Measurements from ENCODE around the gene BLOC1S4.
A peak's percentile ranks its signal among the peaks of the same experiment; 100 is the strongest.
"Not testable (repeated sequence)": the region's sequence is repeated elsewhere in the genome, so short reads cannot be mapped to it uniquely, and the experiment has no call there.

Gene BLOC1S4

GRCh38 chr4:6716018-6716911, at the start of gene BLOC1S4:
BLOC1S4 (plus strand) TSS chr4:6716174; CDS start chr4:6716210, 36 bp downstream.
- DNase-seq (ENCODE audit: low read depth in 2 of 2): peak; percentile 81 to 83

- no peak for DNase-seq (ENCODE audit: low read depth in 2 of 2)
Measured at GRCh38 chr4:6668391-6668790, 47.6 kb upstream of the BLOC1S4 start.

- no peak for DNase-seq (ENCODE audit: low read depth in 2 of 2)
Measured at GRCh38 chr4:6671648-6672047, 44.3 kb upstream of the BLOC1S4 start.

- no peak for DNase-seq (ENCODE audit: low read depth in 2 of 2)
Measured at GRCh38 chr4:6672131-6672530, 43.8 kb upstream of the BLOC1S4 start.

GRCh38 chr4:6672541-6673190, 43.3 kb upstream of the BLOC1S4 start:
- DNase-seq (ENCODE audit: low read depth in 2 of 2): not testable (repeated sequence)

- DNase-seq (ENCODE audit: low read depth in 2 of 2): peak in 1 of 2 donors; percentile 61
Measured at GRCh38 chr4:6673191-6673659, 42.7 kb upstream of the BLOC1S4 start.

- peak; percentile 91 to 94 for DNase-seq (ENCODE audit: low read depth in 2 of 2)
Measured at GRCh38 chr4:6673660-6674499, 42.1 kb upstream of the BLOC1S4 start.

GRCh38 chr4:6674500-6675149, 41.3 kb upstream of the BLOC1S4 start:
- DNase-seq (ENCODE audit: low read depth in 2 of 2): no peak

- DNase-seq (ENCODE audit: low read depth in 2 of 2): no peak
Measured at GRCh38 chr4:6676722-6677558, 39.0 kb upstream of the BLOC1S4 start.

- no peak for DNase-seq (ENCODE audit: low read depth in 2 of 2)
Measured at GRCh38 chr4:6680372-6681034, 35.5 kb upstream of the BLOC1S4 start.

- no peak for DNase-seq (ENCODE audit: low read depth in 2 of 2)
Measured at GRCh38 chr4:6681191-6681590, 34.8 kb upstream of the BLOC1S4 start.

GRCh38 chr4:6682862-6683590, 32.9 kb upstream of the BLOC1S4 start:
- DNase-seq (ENCODE audit: low read depth in 2 of 2): no peak

- DNase-seq (ENCODE audit: low read depth in 2 of 2): no peak
Measured at GRCh38 chr4:6684656-6685055, 31.3 kb upstream of the BLOC1S4 start.

- no peak for DNase-seq (ENCODE audit: low read depth in 2 of 2)
Measured at GRCh38 chr4:6686104-6686787, 29.7 kb upstream of the BLOC1S4 start.

- no peak for DNase-seq (ENCODE audit: low read depth in 2 of 2)
Measured at GRCh38 chr4:6687947-6688878, 27.8 kb upstream of the BLOC1S4 start.

GRCh38 chr4:6688879-6689505, 27.0 kb upstream of the BLOC1S4 start:
- peak; percentile 70 to 80 for DNase-seq (ENCODE audit: low read depth in 2 of 2)

GRCh38 chr4:6689506-6689960, 26.4 kb upstream of the BLOC1S4 start:
- no peak for DNase-seq (ENCODE audit: low read depth in 2 of 2)
